ENCODE measurements around the gene BANF2. TPM values are rescaled to one million over a fixed set of nuclear protein-coding genes. Genes with fewer than 3 reads are reported as not detected.

BANF2 gene
- total and polyA plus RNA-seq, 2 of the 8 experiments (the other 6 are each of a cell fraction or from before 2014, with no cell fraction given), result not detected

- Histone ChIP-seq H2AFZ (ENCODE audit: low read length) (no peak overlapping the region), H3K23ac (ENCODE audit: insufficient read length) (no peak overlapping the region), H3K4me3 (ENCODE audit: extremely low read depth in 1 of 4, insufficient read depth in 2 of 4, low read depth in 3 of 4, low read length in 4 of 4) (no peak overlapping the region), H3K27me3 (replicated peaks in 1 of 4; ENCODE audit: control insufficient read depth in 3 of 4, extremely low read depth in 1 of 4, insufficient read depth in 3 of 4, low read length in 3 of 4) (peaks cover 0 to 2% (median 0%) of the 10 kb centered on the region in 4 experiments; a peak in 2 of 7 replicates), H4K8ac (ENCODE audit: extremely low read depth, insufficient read depth, low read length) (no peak overlapping the region), H3K4me1 (replicated peaks in 1 of 4; ENCODE audit: control insufficient read depth in 3 of 4, insufficient read depth in 4 of 4, low read length in 3 of 4) (peaks cover 6 to 10% (median 7%) of the 10 kb centered on the region in 4 experiments; a peak in 6 of 7 replicates), H3K9ac (replicated peaks in 1 of 4; ENCODE audit: extremely low read depth in 1 of 4, low read depth in 3 of 4, low read length in 3 of 4) (no peak overlapping the region), H4K20me1 (replicated peaks in 1 of 2; ENCODE audit: control insufficient read depth in 1 of 2, insufficient read depth in 2 of 2, low read length in 2 of 2) (no peaks in the 10 kb centered on the region), H2BK5ac (ENCODE audit: low read depth, low read length) (no peak overlapping the region), H2AK5ac (ENCODE audit: low read depth, low read length) (no peak overlapping the region), H3K9me3 (ENCODE audit: insufficient read depth in 2 of 2, low read depth in 1 of 2, low read length in 1 of 2) (no peaks in the 10 kb centered on the region; a peak in 2 of 4 replicates), H3K27ac (ENCODE audit: low read depth, low read length) (no peak overlapping the region), H3K18ac (ENCODE audit: extremely low read depth, low read length) (no peak overlapping the region), H3K14ac (ENCODE audit: insufficient read length) (no peak overlapping the region), H2BK120ac (replicated peaks; ENCODE audit: low read depth, low read length) (no peak overlapping the region), H3K4me2 (ENCODE audit: insufficient read depth in 1 of 2, low read depth in 2 of 2, low read length in 2 of 2) (no peak overlapping the region), H4K5ac (ENCODE audit: insufficient read length, low read depth, low read length) (no peak overlapping the region), H3K23me2 (ENCODE audit: low read depth, low read length) (no peaks in the 10 kb centered on the region), H4K91ac (replicated peaks; ENCODE audit: insufficient read length, low read length) (no peak overlapping the region), H2BK12ac (ENCODE audit: low read depth, low read length) (no peak overlapping the region), H2BK15ac (ENCODE audit: low read length) (no peak overlapping the region), H3K79me1 (ENCODE audit: low read depth, low read length) (no peaks in the 10 kb centered on the region), H3K79me2 (ENCODE audit: control insufficient read depth in 1 of 2, insufficient read depth in 2 of 2, low read length in 2 of 2) (no peaks in the 10 kb centered on the region), H3K4ac (replicated peaks; ENCODE audit: insufficient read length, low read depth, low read length) (no peak overlapping the region), H3K36me3 (ENCODE audit: control insufficient read depth in 2 of 4, insufficient read depth in 4 of 4, low read length in 3 of 4) (no peaks in the 10 kb centered on the region), H2BK20ac (ENCODE audit: low read length) (no peak overlapping the region), H3K56ac (replicated peaks; ENCODE audit: insufficient read length, low read depth, low read length) (no peak overlapping the region)
- ChIA-PET POLR2A (ENCODE audit: partially characterized antibody) (no interaction called here), CTCF (ENCODE audit: partially characterized antibody) (no interaction called here)
- 92% methylated on average over 2 of the region's 2 CpGs; no CpG with 5 or more reads in 1 of the 2 experiments for WGBS, 2 experiments (ENCODE audit: extremely low coverage in 1 of 2, insufficient coverage in 1 of 2, insufficient read length in 1 of 2, insufficient replicate concordance in 2 of 2, low coverage in 1 of 2, low lambda C conversion rate in 2 of 2, missing lambda C conversion rate in 1 of 2)
- DNase-seq (ENCODE audit: low read depth in 1 of 2, low spot score in 2 of 2) (no peak), FAIRE-seq (no peak)
- TF ChIP-seq BRCA1 (IDR thresholded peaks at IDR 0.05; ENCODE audit: low read depth, low read length), result no peak
- no peak for TF ChIP-seq TEAD4 (IDR thresholded peaks at IDR 0.05; ENCODE audit: low read depth, low read length)
- no peak for TF ChIP-seq SIX5 (IDR thresholded peaks at IDR 0.05; ENCODE audit: low read depth, low read length)
- no peak for TF ChIP-seq TAF1 (IDR thresholded peaks at IDR 0.05; ENCODE audit: low read depth, low read length)
- no peak for TF ChIP-seq BACH1 (IDR thresholded peaks at IDR 0.05; ENCODE audit: low read length)
- TF ChIP-seq RFX5 (IDR thresholded peaks at IDR 0.05; ENCODE audit: borderline replicate concordance, low read depth, low read length), result no peak
- no peak for TF ChIP-seq SP2 (IDR thresholded peaks at IDR 0.05; ENCODE audit: low read length)
- TF ChIP-seq CBX8 (IDR thresholded peaks at IDR 0.05; ENCODE audit: borderline replicate concordance, low read depth, low read length), result no peak
These were observed 57.7 kb downstream of the BANF2 start for GRCh38 chr20:17757496-17757895.
